Endothelial cell of umbilical vein (primary cell): ENCODE data around the gene SIGLEC9. TPM values are rescaled to one million over a fixed set of nuclear protein-coding genes. Genes with fewer than 3 reads are reported as not detected.

Source experiments
- BruUV-seq: library from RNA; stranded (reverse); fragments of 400-500 nt; replicated peaks from 2 replicates; lab custom pipeline; 2021; lab: Mats Ljungman, UMichigan
- CTCF ChIA-PET: fragments of 300-600, 350-600 bp; sonication (Branson Sonifier 250); formaldehyde crosslinking; loops from one replicate; lab custom pipeline; 2021; ENCODE audit warnings: antibody characterized with exemption, inconsistent platforms; lab: Charles Lee
- POLR2A ChIA-PET: fragments of 300-600, 350-600 bp; sonication (Branson Sonifier 250); formaldehyde crosslinking; loops from one replicate; lab custom pipeline; 2021; ENCODE audit warnings: antibody characterized with exemption, inconsistent platforms; lab: Charles Lee
- DNase-seq: peaks from one replicate; pipeline ENCODE4 v3.0.0-alpha.2; 2011; ENCODE audit warnings: low read depth, low spot score
- FAIRE-seq: peaks from 2 replicates; lab custom pipeline; 2011; peaks lifted over from hg19 to GRCh38; lab: Jason Lieb, UNC
- H2AFZ ChIP-seq: 2 replicates; pipeline ENCODE4 v1.6.0; 2012; ENCODE audit warnings: low read depth, low read length, control low read depth, inconsistent platforms
- H3K27ac ChIP-seq: 2 replicates; pipeline ENCODE4 v1.5.1; 2011; ENCODE audit warnings: low read depth, mild to moderate bottlenecking, control low read depth, low read length, moderate library complexity; ENCODE audit not compliant: insufficient read depth
- H3K27me3 ChIP-seq, 2 experiments: 2 replicates each; pipeline versions ENCODE4 v1.6.0 to v1.6.1; 2011; ENCODE audit warnings: low read length in 2 of 2, mixed read lengths in 1 of 2; ENCODE audit not compliant: control insufficient read depth in 2 of 2, insufficient read depth in 2 of 2
- H3K36me3 ChIP-seq, 2 experiments: 2 replicates in 1 of 2; 3 replicates in 1 of 2; pipeline ENCODE4 v1.5.1; 2011; ENCODE audit warnings: low read length in 2 of 2, mild to moderate bottlenecking in 1 of 2, moderate library complexity in 1 of 2; ENCODE audit not compliant: control insufficient read depth in 2 of 2, insufficient read depth in 2 of 2; ENCODE audit errors: extremely low read depth in 1 of 2
- H3K4me1 ChIP-seq: 3 replicates; pipeline ENCODE4 v1.5.1; 2011; ENCODE audit warnings: mild to moderate bottlenecking, low read length; ENCODE audit not compliant: control insufficient read depth, insufficient read depth; ENCODE audit errors: extremely low read depth
- H3K4me2 ChIP-seq: 2 replicates; pipeline ENCODE4 v1.6.1; 2011; ENCODE audit warnings: low read length, control low read depth, mixed read lengths; ENCODE audit not compliant: insufficient read depth
- H3K4me3 ChIP-seq, 3 experiments: fragments of 200-600 bp in 1 of 3; sonication (generic), shearing (Covaris generic) in 1 of 3; replicated peaks in 1 of 3; 2 replicates each; pipeline ENCODE4 v1.5.1; 2011 to 2016; ENCODE audit warnings: control low read depth in 3 of 3, low read length in 3 of 3, mild to moderate bottlenecking in 2 of 3, inconsistent platforms in 1 of 3, low read depth in 1 of 3, moderate library complexity in 1 of 3; ENCODE audit not compliant: insufficient read depth in 1 of 3
- H3K79me2 ChIP-seq: 2 replicates; pipeline ENCODE4 v1.6.0; 2012; ENCODE audit warnings: low read length, inconsistent platforms; ENCODE audit not compliant: control insufficient read depth, insufficient read depth
- H3K9ac ChIP-seq: replicated peaks from 2 replicates; pipeline ENCODE3; 2011; ENCODE audit warnings: low read length, control low read depth; ENCODE audit not compliant: insufficient read depth; ENCODE audit errors: extremely low read depth
- H3K9me1 ChIP-seq: replicated peaks from 3 replicates; pipeline ENCODE4 v1.6.0; 2011; ENCODE audit warnings: mild to moderate bottlenecking, low read length; ENCODE audit not compliant: control insufficient read depth, insufficient read depth; ENCODE audit errors: extremely low read depth
- H3K9me3 ChIP-seq: replicated peaks from 2 replicates; pipeline ENCODE4 v1.5.1; 2012; ENCODE audit warnings: low read length, inconsistent platforms; ENCODE audit not compliant: control insufficient read depth, insufficient read depth
- H4K20me1 ChIP-seq: replicated peaks from 2 replicates; pipeline ENCODE3; 2011; ENCODE audit warnings: mild to moderate bottlenecking, low read length; ENCODE audit not compliant: control insufficient read depth, insufficient read depth; ENCODE audit errors: extremely low read depth
- CTCF ChIP-seq, 2 donors: IDR thresholded peaks; 1 replicate in 1 of 2; 2 replicates in 1 of 2; pipeline ENCODE4 v1.5.1; 2011; ENCODE audit warnings: low read length in 2 of 2, mild to moderate bottlenecking in 2 of 2, moderate library complexity in 2 of 2, control low read depth in 1 of 2, inconsistent platforms in 1 of 2, low read depth in 1 of 2; ENCODE audit not compliant: insufficient read depth in 1 of 2; ENCODE audit errors: extremely low read depth in 1 of 2
- EZH2 ChIP-seq: IDR thresholded peaks from 2 replicates; pipeline ENCODE4 v1.6.1; 2012; ENCODE audit warnings: borderline replicate concordance, low read depth, mild to moderate bottlenecking, moderate library complexity, low read length, inconsistent platforms; ENCODE audit not compliant: severe bottlenecking
- FOS ChIP-seq: IDR thresholded peaks from 2 replicates; pipeline ENCODE4 v1.6.1; 2011; ENCODE audit warnings: mild to moderate bottlenecking, low read length, moderate library complexity, borderline replicate concordance; ENCODE audit not compliant: insufficient read depth
- GATA2 ChIP-seq: IDR thresholded peaks from 2 replicates; pipeline ENCODE4 v1.7.0; 2011; ENCODE audit warnings: low read depth, mild to moderate bottlenecking, moderate library complexity, mixed read lengths, low read length; ENCODE audit not compliant: insufficient read length, insufficient read depth
- JUN ChIP-seq: IDR thresholded peaks from 2 replicates; pipeline ENCODE4 v1.6.1; 2011; ENCODE audit warnings: borderline replicate concordance, low read depth; ENCODE audit not compliant: insufficient read length, insufficient read depth
- MAX ChIP-seq: IDR thresholded peaks from 2 replicates; pipeline ENCODE4 v1.6.1; 2011; ENCODE audit not compliant: insufficient read depth, insufficient read length
- MYC ChIP-seq: IDR thresholded peaks from one replicate; pipeline ENCODE4 v1.6.1; 2011; ENCODE audit warnings: mild to moderate bottlenecking, low read depth, low read length
- POLR2A ChIP-seq: IDR thresholded peaks from 2 replicates; pipeline ENCODE4 v1.6.1; 2012; ENCODE audit warnings: low read depth, mild to moderate bottlenecking, control low read depth, low read length
- POLR2AphosphoS5 ChIP-seq: IDR thresholded peaks from 2 replicates; pipeline ENCODE4 v1.6.1; 2012; ENCODE audit warnings: low read depth, mild to moderate bottlenecking, control low read depth, low read length, moderate library complexity; ENCODE audit not compliant: insufficient read depth
- dilution Hi-C: fragments of 300-500 bp; cut with MboI; formaldehyde crosslinking; loops from one replicate; pipeline ENCODE4 v1.15.0; 2019; ENCODE audit warnings: low sequenced_read_pairs; ENCODE audit not compliant: extremely low pct_ligation_motif_present
- intact Hi-C: fragments of 100-400 bp; cut with micrococcal nuclease; formaldehyde crosslinking; loops from one replicate; pipeline ENCODE4 v1.10.0; 2022
- polyA plus RNA-seq, 4 experiments: library from polyadenylated mRNA; depleted of rRNA in 3 of 4; stranded (reverse) in 3 of 4; unstranded in 1 of 4; fragments of >200 nt; gene quantifications; 2 replicates each; pipeline versions ENCODE4 v1.2.1 to v1.2.3, GENCODE V29; 2011 to 2012; ENCODE audit warnings: missing spikeins in 1 of 4
- total RNA-seq: library from RNA; stranded (reverse); gene quantifications from 2 replicates; pipeline ENCODE4 v1.2.3, GENCODE V29; 2021

Gene SIGLEC9
- total and polyA plus RNA-seq, 2 donors (not counting 3 experiments of a cell fraction or from before 2014, with no cell fraction given): not detected

- H3K9ac ChIP-seq: no peak overlapping the region
- H3K27me3 ChIP-seq: no peaks in the 10 kb centered on the region
- CTCF ChIA-PET: no interaction called here
- dilution Hi-C loops: no loop called here
- POLR2A ChIA-PET: no interaction called here
- no TSS peak for BruUV-seq
- no peak overlapping the region for H3K27ac ChIP-seq
- H3K4me2 ChIP-seq: no peak overlapping the region
- H4K20me1 ChIP-seq: no peaks in the 10 kb centered on the region
- H3K9me3 ChIP-seq: no peaks in the 10 kb centered on the region
- H2AFZ ChIP-seq: no peak overlapping the region
- no peaks in the 10 kb centered on the region for H3K36me3 ChIP-seq
- no peaks in the 10 kb centered on the region for H3K79me2 ChIP-seq
- DNase-seq: no peak
- H3K4me1 ChIP-seq: no peaks in the 10 kb centered on the region
- TF ChIP-seq EZH2: no peak
- TF ChIP-seq MYC: no peak
- TF ChIP-seq FOS: no peak
- no peak for TF ChIP-seq POLR2A
- no peak for TF ChIP-seq JUN
- TF ChIP-seq MAX: no peak
- no peak for TF ChIP-seq CTCF (IDR thresholded peaks at IDR 0.05; ENCODE audit: extremely low read depth in 1 of 2, insufficient read depth in 1 of 2, low read depth in 1 of 2, low read length in 2 of 2)
- TF ChIP-seq POLR2AphosphoS5: no peak
- TF ChIP-seq GATA2: no peak
- H3K4me3 ChIP-seq: no peak overlapping the region
- no peaks in the 10 kb centered on the region for H3K9me1 ChIP-seq
- intact Hi-C loops: loop anchor here (10.0 kb wide), 1 partner anchor 1924 kb away; no protein-coding TSS in a partner anchor
- no peak for FAIRE-seq
These were observed 54.5 kb downstream of the SIGLEC9 start for GRCh38 chr19:51179256-51179655.

Other genes starting within 250 kb of the SIGLEC9 start
- gene KLK4, start 213.5 kb upstream of the SIGLEC9 start, total RNA-seq: not detected in 2 replicates
- not detected in 2 replicates for gene KLK4, start 213.5 kb upstream of the SIGLEC9 start, polyA plus RNA-seq
- not detected in 2 replicates for gene KLK5, start 171.9 kb upstream of the SIGLEC9 start, total RNA-seq
- not detected in 2 replicates for gene KLK5, start 171.9 kb upstream of the SIGLEC9 start, polyA plus RNA-seq
- gene KLK6, start 155.3 kb upstream of the SIGLEC9 start, total RNA-seq: not detected in 2 replicates
- gene KLK6, start 155.3 kb upstream of the SIGLEC9 start, polyA plus RNA-seq: 0.11 and 0.12 TPM in 2 replicates
- not detected in 2 replicates for gene KLK7, start 141.0 kb upstream of the SIGLEC9 start, total RNA-seq
- gene KLK7, start 141.0 kb upstream of the SIGLEC9 start, polyA plus RNA-seq: not detected in 2 replicates
- not detected in 2 replicates for gene KLK8, start 123.3 kb upstream of the SIGLEC9 start, total RNA-seq
- not detected in 2 replicates for gene KLK8, start 123.3 kb upstream of the SIGLEC9 start, polyA plus RNA-seq
- not detected in 2 replicates for gene KLK10, start 105.2 kb upstream of the SIGLEC9 start, total RNA-seq
- gene KLK10, start 105.2 kb upstream of the SIGLEC9 start, polyA plus RNA-seq: not detected in 2 replicates
- gene KLK11, start 98.3 kb upstream of the SIGLEC9 start, total RNA-seq: not detected in 2 replicates
- not detected in 2 replicates for gene KLK11, start 98.3 kb upstream of the SIGLEC9 start, polyA plus RNA-seq
- not detected in 2 replicates for gene KLK12, start 89.9 kb upstream of the SIGLEC9 start, total RNA-seq
- gene KLK12, start 89.9 kb upstream of the SIGLEC9 start, polyA plus RNA-seq: not detected in 2 replicates
- not detected in 2 replicates for gene KLK13, start 59.8 kb upstream of the SIGLEC9 start, total RNA-seq
- not detected in 2 replicates for gene KLK13, start 59.8 kb upstream of the SIGLEC9 start, polyA plus RNA-seq
- gene KLK14, start 42.0 kb upstream of the SIGLEC9 start, total RNA-seq: not detected in 2 replicates
- gene KLK14, start 42.0 kb upstream of the SIGLEC9 start, polyA plus RNA-seq: 0.10 and 0.12 TPM in 2 replicates
- 8.2 and 8.7 TPM in 2 replicates for gene CTU1, start 16.5 kb upstream of the SIGLEC9 start, total RNA-seq
- 6.1 and 7.0 TPM in 2 replicates for gene CTU1, start 16.5 kb upstream of the SIGLEC9 start, polyA plus RNA-seq
- not detected in 2 replicates for gene SIGLEC7, start 17.4 kb downstream of the SIGLEC9 start, total RNA-seq
- gene SIGLEC7, start 17.4 kb downstream of the SIGLEC9 start, polyA plus RNA-seq: not detected in 2 replicates
- not detected in 2 replicates for gene CD33, start 100.2 kb downstream of the SIGLEC9 start, total RNA-seq
- gene CD33, start 100.2 kb downstream of the SIGLEC9 start, polyA plus RNA-seq: not detected in 2 replicates
- not detected in 2 replicates for gene SIGLECL1, start 126.2 kb downstream of the SIGLEC9 start, total RNA-seq
- not detected in 2 replicates for gene SIGLECL1, start 126.2 kb downstream of the SIGLEC9 start, polyA plus RNA-seq
- not detected in 2 replicates for gene IGLON5, start 186.7 kb downstream of the SIGLEC9 start, total RNA-seq
- gene IGLON5, start 186.7 kb downstream of the SIGLEC9 start, polyA plus RNA-seq: not detected in 2 replicates
- gene VSIG10L, start 217.2 kb downstream of the SIGLEC9 start, total RNA-seq: 0.39 and 0.62 TPM in 2 replicates
- 0.77 and 0.94 TPM in 2 replicates for gene VSIG10L, start 217.2 kb downstream of the SIGLEC9 start, polyA plus RNA-seq
- gene ETFB, start 241.5 kb downstream of the SIGLEC9 start, total RNA-seq: 48.6 and 54.1 TPM in 2 replicates
- gene ETFB, start 241.5 kb downstream of the SIGLEC9 start, polyA plus RNA-seq: 89.9 and 99.2 TPM in 2 replicates
- 0.97 TPM in 1 of 2 replicates, not detected in the other for gene CLDND2, start 244.1 kb downstream of the SIGLEC9 start, total RNA-seq
- not detected in 2 replicates for gene CLDND2, start 244.1 kb downstream of the SIGLEC9 start, polyA plus RNA-seq
- not detected in 2 replicates for gene NKG7, start 247.7 kb downstream of the SIGLEC9 start, total RNA-seq
- gene NKG7, start 247.7 kb downstream of the SIGLEC9 start, polyA plus RNA-seq: not detected in 2 replicates